GM21576 (cell line): ENCODE data around the gene GALNT13.

Experiments used
- ATAC-seq: cut with Tn5 transposase; IDR thresholded peaks from one replicate; pipeline ENCODE4 v1.9.1; 2021; ENCODE audit warnings: mild to moderate bottlenecking, moderate library complexity; ENCODE audit not compliant: unreplicated experiment

The GALNT13 gene

GRCh38 chr2:154289870-154290269 is 418.1 kb downstream of the GALNT13 start:
- ATAC-seq = no peak

GRCh38 chr2:154291511-154291910 is 419.8 kb downstream of the GALNT13 start:
- no peak for ATAC-seq

- no peak for ATAC-seq
Measured at GRCh38 chr2:154291927-154292326, 420.2 kb downstream of the GALNT13 start.

GRCh38 chr2:154293864-154294263 is 422.1 kb downstream of the GALNT13 start:
- ATAC-seq = no peak

GRCh38 chr2:154306266-154306970 is 434.7 kb downstream of the GALNT13 start:
- no peak for ATAC-seq

- ATAC-seq = no peak
Measured at GRCh38 chr2:154307007-154307406, 435.3 kb downstream of the GALNT13 start.

- ATAC-seq = no peak
Measured at GRCh38 chr2:154324601-154325000, 452.9 kb downstream of the GALNT13 start.

GRCh38 chr2:154329510-154329909 is 457.8 kb downstream of the GALNT13 start:
- ATAC-seq = no peak

- no peak for ATAC-seq
Measured at GRCh38 chr2:154331784-154332183, 460.1 kb downstream of the GALNT13 start.

GRCh38 chr2:154336201-154336600 is 464.5 kb downstream of the GALNT13 start:
- ATAC-seq = no peak

GRCh38 chr2:154338352-154338967 is 466.7 kb downstream of the GALNT13 start:
- ATAC-seq = no peak

- no peak for ATAC-seq
Measured at GRCh38 chr2:154343282-154343681, 471.6 kb downstream of the GALNT13 start.

GRCh38 chr2:154350911-154351310 is 479.2 kb downstream of the GALNT13 start:
- ATAC-seq = no peak

GRCh38 chr2:154361276-154361675 is 489.6 kb downstream of the GALNT13 start:
- no peak for ATAC-seq

- ATAC-seq = no peak
Measured at GRCh38 chr2:154368153-154368552, 496.4 kb downstream of the GALNT13 start.

GRCh38 chr2:154370873-154371272 is 499.2 kb downstream of the GALNT13 start:
- ATAC-seq = no peak

- ATAC-seq = no peak
Measured at GRCh38 chr2:154374416-154374815, 502.7 kb downstream of the GALNT13 start.

GRCh38 chr2:154375579-154375931 is 503.8 kb downstream of the GALNT13 start:
- no peak for ATAC-seq

GRCh38 chr2:154381931-154382794 is 510.4 kb downstream of the GALNT13 start:
- no peak for ATAC-seq

- no peak for ATAC-seq
Measured at GRCh38 chr2:154386186-154386585, 514.5 kb downstream of the GALNT13 start.

GRCh38 chr2:154391051-154391450 is 519.3 kb downstream of the GALNT13 start:
- ATAC-seq = no peak

- peak; percentile 91 for ATAC-seq
Measured at GRCh38 chr2:154392256-154392655, 520.5 kb downstream of the GALNT13 start.
